Measurements from ENCODE around the gene AKR1C2. TPM values are rescaled to one million over a fixed set of nuclear protein-coding genes. Genes with fewer than 3 reads are reported as not detected.
"Not testable (repeated sequence)": the region's sequence is repeated elsewhere in the genome, so short reads cannot be mapped to it uniquely, and the experiment has no call there.

AKR1C2 gene
- total RNA-seq, 2 experiments from 2014 or later: not detected

- no peaks in the 10 kb centered on the region for H3K9me2 ChIP-seq (ENCODE audit: insufficient read depth, low read length)
These were observed 19.6 kb upstream of the AKR1C2 start for GRCh38 chr10:5023177-5023805.

GRCh38 chr10:5021624-5022290, 18.1 kb upstream of the AKR1C2 start:
- H3K4me3 ChIP-seq (ENCODE audit: low read depth, low read length, poor library complexity, severe bottlenecking); H3K9me2 ChIP-seq (ENCODE audit: insufficient read depth, low read length); intact Hi-C loops (cut with micrococcal nuclease; ENCODE audit: unreplicated experiment); H3K4me1 ChIP-seq (ENCODE audit: insufficient read depth, low read length, poor library complexity, severe bottlenecking); H3K27ac ChIP-seq (ENCODE audit: low read depth, low read length, poor library complexity, severe bottlenecking); H3K36me3 ChIP-seq (ENCODE audit: insufficient read depth, low read length); CTCF ChIA-PET (ENCODE audit: unreplicated experiment); H3K9me3 ChIP-seq (ENCODE audit: low read length); BruUV-seq (replicated peaks); H3K4me2 ChIP-seq (ENCODE audit: low read length); H2AFZ ChIP-seq (ENCODE audit: low read length); POLR2A ChIA-PET; H4K20me1 ChIP-seq (ENCODE audit: insufficient read depth, low read length); DNase-seq (ENCODE audit: low spot score); H3K79me2 ChIP-seq (ENCODE audit: insufficient read depth, low read depth, low read length): not testable (repeated sequence)

More at GRCh38 chr10:5023177-5023805, 19.6 kb upstream of the AKR1C2 start:
- Histone ChIP-seq H3K4me1 (ENCODE audit: insufficient read depth, low read length, poor library complexity, severe bottlenecking) (no peaks in the 10 kb centered on the region), H4K20me1 (ENCODE audit: insufficient read depth, low read length) (no peaks in the 10 kb centered on the region), H3K27ac (ENCODE audit: low read depth, low read length, poor library complexity, severe bottlenecking) (no peak overlapping the region), H2AFZ (ENCODE audit: low read length) (no peak overlapping the region), H3K4me2 (ENCODE audit: low read length) (no peak overlapping the region), H3K36me3 (ENCODE audit: insufficient read depth, low read length) (no peaks in the 10 kb centered on the region), H3K4me3 (ENCODE audit: low read depth, low read length, poor library complexity, severe bottlenecking) (no peak overlapping the region), H3K9me3 (ENCODE audit: low read length) (no peaks in the 10 kb centered on the region), H3K79me2 (ENCODE audit: insufficient read depth, low read depth, low read length) (no peaks in the 10 kb centered on the region)
- no TSS peak for BruUV-seq (replicated peaks)
- TF ChIP-seq CTCF (conservative IDR thresholded peaks at IDR 0.05; ENCODE audit: low read length): no peak
- TF ChIP-seq EZH2phosphoT487 (IDR thresholded peaks at IDR 0.05; ENCODE audit: borderline replicate concordance, low read depth, low read length): no peak
- ChIA-PET CTCF (ENCODE audit: unreplicated experiment) (no interaction called here), POLR2A (no interaction called here)
- intact Hi-C loops (cut with micrococcal nuclease; ENCODE audit: unreplicated experiment): no loop called here
- no peak for DNase-seq (ENCODE audit: low spot score)

- CTCF ChIA-PET (ENCODE audit: unreplicated experiment); H3K9me3 ChIP-seq (ENCODE audit: low read length); H3K9me2 ChIP-seq (ENCODE audit: insufficient read depth, low read length); H3K27ac ChIP-seq (ENCODE audit: low read depth, low read length, poor library complexity, severe bottlenecking); H3K4me3 ChIP-seq (ENCODE audit: low read depth, low read length, poor library complexity, severe bottlenecking); BruUV-seq (replicated peaks); POLR2A ChIA-PET; DNase-seq (ENCODE audit: low spot score); H3K36me3 ChIP-seq (ENCODE audit: insufficient read depth, low read length); H3K4me2 ChIP-seq (ENCODE audit: low read length); intact Hi-C loops (cut with micrococcal nuclease; ENCODE audit: unreplicated experiment); H2AFZ ChIP-seq (ENCODE audit: low read length); H4K20me1 ChIP-seq (ENCODE audit: insufficient read depth, low read length); H3K4me1 ChIP-seq (ENCODE audit: insufficient read depth, low read length, poor library complexity, severe bottlenecking); H3K79me2 ChIP-seq (ENCODE audit: insufficient read depth, low read depth, low read length): not testable (repeated sequence)
These were observed 16.3 kb upstream of the AKR1C2 start for GRCh38 chr10:5019770-5020612.

- not testable (repeated sequence) for H3K9me2 ChIP-seq (ENCODE audit: insufficient read depth, low read length)
These were observed 15.1 kb upstream of the AKR1C2 start for GRCh38 chr10:5018671-5019277.

More at GRCh38 chr10:5018671-5019277, 15.1 kb upstream of the AKR1C2 start:
- H2AFZ ChIP-seq (ENCODE audit: low read length); H3K79me2 ChIP-seq (ENCODE audit: insufficient read depth, low read depth, low read length); H3K27ac ChIP-seq (ENCODE audit: low read depth, low read length, poor library complexity, severe bottlenecking); CTCF ChIA-PET (ENCODE audit: unreplicated experiment); H3K36me3 ChIP-seq (ENCODE audit: insufficient read depth, low read length); intact Hi-C loops (cut with micrococcal nuclease; ENCODE audit: unreplicated experiment); H3K4me3 ChIP-seq (ENCODE audit: low read depth, low read length, poor library complexity, severe bottlenecking); POLR2A ChIA-PET; H3K4me1 ChIP-seq (ENCODE audit: insufficient read depth, low read length, poor library complexity, severe bottlenecking); DNase-seq (ENCODE audit: low spot score); H3K4me2 ChIP-seq (ENCODE audit: low read length); H3K9me3 ChIP-seq (ENCODE audit: low read length); BruUV-seq (replicated peaks); H4K20me1 ChIP-seq (ENCODE audit: insufficient read depth, low read length): not testable (repeated sequence)
